GM12878 (cell line): ENCODE data around the gene WWOX.

Experiments
- ASH2L ChIP-seq: fragments of 300-600, 200-600 bp; sonication (generic); IDR thresholded peaks from 2 replicates; pipeline ENCODE4 v1.6.1; 2017; ENCODE audit warnings: low read depth, mild to moderate bottlenecking, borderline replicate concordance
- CTCF ChIP-seq, 3 experiments: IDR thresholded peaks in 2 of 3; conservative IDR thresholded peaks in 1 of 3; 2 replicates each; pipeline ENCODE4 v1.5.1; 2011; ENCODE audit warnings: low read depth in 3 of 3, low read length in 3 of 3, mild to moderate bottlenecking in 3 of 3, control low read depth in 2 of 3, moderate library complexity in 2 of 3, inconsistent platforms in 1 of 3, mixed read lengths in 1 of 3; ENCODE audit not compliant: control insufficient read depth in 2 of 3, insufficient read depth in 1 of 3; ENCODE audit errors: extremely low read depth in 1 of 3
- E2F4 ChIP-seq: IDR thresholded peaks from 2 replicates; pipeline ENCODE4 v1.6.1; 2012; ENCODE audit warnings: low read depth, low read length, improper control_type of control experiment
- TAF1 ChIP-seq: IDR thresholded peaks from 2 replicates; pipeline ENCODE4 v1.6.1; 2011; ENCODE audit warnings: mild to moderate bottlenecking, low read depth, low read length, borderline replicate concordance
- TCF12 ChIP-seq: IDR thresholded peaks from 2 replicates; pipeline ENCODE4 v1.6.1; 2011; ENCODE audit warnings: low read depth, mild to moderate bottlenecking, low read length
- ZSCAN29 ChIP-seq: fragments of 450-650 bp; IDR thresholded peaks from 2 replicates; pipeline ENCODE4 v1.6.1; 2017; ENCODE audit warnings: mild to moderate bottlenecking, moderate library complexity

- no peak for TF ChIP-seq TCF12
- no peak for TF ChIP-seq ASH2L
- TF ChIP-seq TAF1, result no peak
- no peak for TF ChIP-seq E2F4
- TF ChIP-seq ZSCAN29, result no peak
- TF ChIP-seq CTCF (IDR thresholded peaks at IDR 0.05 in 2 of 3, conservative IDR thresholded peaks at IDR 0.05 in 1 of 3; ENCODE audit: control insufficient read depth in 2 of 3, extremely low read depth in 1 of 3, insufficient read depth in 1 of 3, low read depth in 3 of 3, low read length in 3 of 3), result no peak
These were observed 189.9 kb downstream of the WWOX start for GRCh38 chr16:78289373-78289772.
